ENCODE measurements around the gene EIF5AL1.

GRCh38 chr10:79496896-79497295 is 15.4 kb upstream of the EIF5AL1 start:
- TF ChIP-seq GATA2 (IDR thresholded peaks at IDR 0.05; ENCODE audit: low read depth, low read length) (no peak), GATA3 (IDR thresholded peaks at IDR 0.05; ENCODE audit: low read depth, low read length) (no peak)

Data from SH-SY5Y (cell line).